K562 (cell line): ENCODE measurements around the gene SLC43A2. TPM values are rescaled to one million over a fixed set of nuclear protein-coding genes. Genes with fewer than 3 reads are reported as not detected.
"Not testable (repeated sequence)": the region's sequence is repeated elsewhere in the genome, so short reads cannot be mapped to it uniquely, and the experiment has no call there.

ENCODE experiments used
- ATAC-seq: fragments of 200-7000 bp; cut with Tn5 transposase; 3 replicates; pipeline ENCODE4 v1.9.1; 2020; ENCODE audit warnings: moderate library complexity
- BruUV-seq: library from RNA; stranded (reverse); fragments of 400-500 nt; replicated peaks from 2 replicates; lab custom pipeline; 2021; lab: Mats Ljungman, UMichigan
- CTCF ChIA-PET: fragments of 300-600 bp; formaldehyde crosslinking; extraction: SDS; loops from one replicate; lab custom pipeline; 2021; ENCODE audit warnings: low intra/inter-chr PET ratio; lab: Yijun Ruan, JAX
- POLR2A ChIA-PET: fragments of 300-600, 350-650 bp; sonication (Branson Sonifier 250); formaldehyde crosslinking; extraction: SDS; loops from one replicate; lab custom pipeline; 2021; ENCODE audit warnings: antibody characterized with exemption, inconsistent platforms; lab: Yijun Ruan, JAX
- DNase-seq, 4 experiments: peaks; one replicate each; pipeline versions ENCODE4 v3.0.0 to v3.0.0-alpha.2; 2011 to 2018; ENCODE audit warnings: low spot score in 3 of 4, mixed read lengths in 3 of 4; ENCODE audit errors: extremely low read depth in 1 of 4
- FAIRE-seq: peaks from 2 replicates; lab custom pipeline; 2011; peaks lifted over from hg19 to GRCh38; lab: Jason Lieb, UNC
- H2AFZ ChIP-seq: 2 replicates; pipeline ENCODE4 v1.6.0; 2011; ENCODE audit warnings: low read depth, low read length, control low read depth, inconsistent platforms
- H3K27ac ChIP-seq: fragments of 200-600 bp; 3 replicates; pipeline ENCODE4 v1.8.0; 2011; ENCODE audit warnings: low read depth, mild to moderate bottlenecking, control low read depth, inconsistent platforms, low read length, moderate library complexity, mixed read lengths; ENCODE audit errors: extremely low read depth
- H3K27me3 ChIP-seq, 2 experiments: fragments of 300-600 bp in 1 of 2; 2 replicates in 1 of 2; 3 replicates in 1 of 2; pipeline versions ENCODE4 v1.6.0 to v1.8.0; 2011; ENCODE audit warnings: inconsistent platforms in 2 of 2, low read length in 2 of 2, mild to moderate bottlenecking in 1 of 2, mixed read lengths in 1 of 2, moderate library complexity in 1 of 2; ENCODE audit not compliant: control insufficient read depth in 2 of 2, insufficient read depth in 2 of 2
- H3K36me3 ChIP-seq: fragments of 300-600 bp; 3 replicates; pipeline ENCODE4 v1.8.0; 2011; ENCODE audit warnings: mild to moderate bottlenecking, low read length, inconsistent platforms; ENCODE audit not compliant: control insufficient read depth, insufficient read depth
- H3K4me1 ChIP-seq, 2 experiments: fragments of 200-600 bp in 1 of 2; replicated peaks in 1 of 2; 2 replicates in 1 of 2; 3 replicates in 1 of 2; pipeline versions ENCODE4 v1.5.1 to v1.8.0; 2011; ENCODE audit warnings: inconsistent platforms in 2 of 2, low read length in 2 of 2, mild to moderate bottlenecking in 1 of 2, mixed read lengths in 1 of 2, moderate library complexity in 1 of 2; ENCODE audit not compliant: control insufficient read depth in 2 of 2, insufficient read depth in 2 of 2
- H3K4me2 ChIP-seq: 2 replicates; pipeline ENCODE4 v1.6.1; 2011; ENCODE audit warnings: low read length, control low read depth, inconsistent platforms, mixed read lengths; ENCODE audit not compliant: insufficient read depth
- H3K4me3 ChIP-seq: fragments of 200-600 bp; sonication (generic), shearing (Covaris generic); 2 replicates; pipeline ENCODE4 v1.5.1; 2016; ENCODE audit warnings: control low read depth, inconsistent platforms
- H3K79me2 ChIP-seq: fragments of 200-600 bp; 3 replicates; pipeline ENCODE4 v1.8.0; 2011; ENCODE audit warnings: low read length, inconsistent platforms; ENCODE audit not compliant: control insufficient read depth, insufficient read depth
- H3K9ac ChIP-seq, 2 experiments: 2 replicates each; pipeline versions ENCODE4 v1.6.0 to v1.6.1; 2011; ENCODE audit warnings: low read depth in 2 of 2, low read length in 2 of 2, control low read depth in 1 of 2, inconsistent platforms in 1 of 2, mild to moderate bottlenecking in 1 of 2, mixed read lengths in 1 of 2; ENCODE audit not compliant: insufficient read depth in 1 of 2
- H3K9me1 ChIP-seq: one replicate; pipeline ENCODE4 v1.6.0; 2011; ENCODE audit warnings: inconsistent platforms, mild to moderate bottlenecking, low read length, moderate library complexity; ENCODE audit not compliant: control insufficient read depth, insufficient read depth
- H3K9me3 ChIP-seq: replicated peaks from 2 replicates; pipeline ENCODE4 v1.5.1; 2011; ENCODE audit warnings: low read depth, low read length, inconsistent platforms; ENCODE audit not compliant: control insufficient read depth, insufficient read depth
- H4K20me1 ChIP-seq: replicated peaks from 2 replicates; pipeline ENCODE4 v1.6.1; 2011; ENCODE audit warnings: low read length, inconsistent platforms, mixed read lengths; ENCODE audit not compliant: control insufficient read depth, insufficient read depth
- ARID4B ChIP-seq: sonication (generic); formaldehyde crosslinking; IDR thresholded peaks from 2 replicates; pipeline ENCODE4 v1.8.0; 2022; ENCODE audit warnings: mild to moderate bottlenecking, missing genetic modification reagents
- ATF3 ChIP-seq, 2 experiments: fragments of 450-650 bp in 1 of 2; sonication (generic) in 1 of 2; formaldehyde crosslinking in 1 of 2; IDR thresholded peaks in 1 of 2; conservative IDR thresholded peaks in 1 of 2; 2 replicates each; pipeline versions ENCODE4 v1.6.1 to v1.8.1; 2016 to 2023; ENCODE audit warnings: mild to moderate bottlenecking in 2 of 2, moderate library complexity in 2 of 2, inconsistent platforms in 1 of 2, missing genetic modification reagents in 1 of 2
- BHLHE40 ChIP-seq: IDR thresholded peaks from 2 replicates; pipeline ENCODE4 v1.6.1; 2011; ENCODE audit warnings: low read length, improper control_type of control experiment
- DPF2 ChIP-seq: fragments of 450-650 bp; IDR thresholded peaks from 2 replicates; pipeline ENCODE4 v1.6.1; 2016
- ZBTB1 ChIP-seq: sonication (generic); formaldehyde crosslinking; IDR thresholded peaks from 2 replicates; pipeline ENCODE4 v1.8.1; 2023; ENCODE audit warnings: missing genetic modification reagents, low read depth, mild to moderate bottlenecking, borderline replicate concordance
- ZNF121 ChIP-seq: sonication (generic); formaldehyde crosslinking; conservative IDR thresholded peaks from 2 replicates; pipeline ENCODE4 v1.8.0; 2022; ENCODE audit warnings: missing genetic modification reagents
- ZNF668 ChIP-seq: fragments of 250-450 bp; sonication (Bioruptor Pico); IDR thresholded peaks from 2 replicates; pipeline ENCODE4 v1.8.0; 2022; ENCODE audit warnings: mild to moderate bottlenecking, inconsistent platforms
- WGBS: fragments of 100-300 bp; shearing (Covaris generic); methylation state at CpG from one replicate; pipeline ENCODE4 v1.1.6; 2016; ENCODE audit warnings: low coverage, mixed read lengths; ENCODE audit not compliant: insufficient coverage; ENCODE audit errors: missing lambda C conversion rate; 5-methylcytosine and 5-hydroxymethylcytosine counted together
- in situ Hi-C: fragments of 300-500 bp; cut with MboI; formaldehyde crosslinking; loops from 4 replicates; pipeline ENCODE4 v1.15.0; 2018; ENCODE audit warnings: inconsistent platforms, mixed read lengths
- intact Hi-C: fragments of 100-400 bp; cut with micrococcal nuclease; formaldehyde crosslinking; loops from 2 replicates; pipeline ENCODE4 v1.14.2; 2022
- polyA plus RNA-seq, 8 experiments: library from polyadenylated mRNA; depleted of rRNA in 4 of 8; stranded (reverse) in 5 of 8; unstranded in 3 of 8; fragments of >200 nt; fragmentation: Nextera tagmentation in 2 of 8; fragmentation: Illumina TruSeq in 1 of 8; extraction: Ambion mirVana in 2 of 8; extraction: Trizol in 1 of 8; gene quantifications; 2 replicates each; pipeline versions ENCODE4 v1.2.1 to v1.2.3, GENCODE V29; 2011 to 2014; ENCODE audit warnings: inconsistent platforms in 1 of 8, missing spikeins in 1 of 8
- total RNA-seq, 7 experiments: library from RNA; depleted of rRNA in 6 of 7; stranded (reverse); fragments of >200 nt in 6 of 7; fragmentation: Illumina TruSeq in 2 of 7; extraction: Trizol in 2 of 7; gene quantifications; 2 replicates each; pipeline versions ENCODE4 v1.2.1 to v1.2.3, GENCODE V29; 2011 to 2021; ENCODE audit warnings: low replicate concordance in 1 of 7
- TF ChIP-seq, protein P1 (sequence below): fragments of 250-450 bp; sonication (Bioruptor Pico); IDR thresholded peaks from 2 replicates; pipeline ENCODE4 v1.4.0; 2020

The SLC43A2 gene
- total and polyA plus RNA-seq, 9 of the 15 experiments (the other 6 are each of a cell fraction or from before 2014, with no cell fraction given), result 0.03 to 10.2 (median 3.6) TPM

DNA sequence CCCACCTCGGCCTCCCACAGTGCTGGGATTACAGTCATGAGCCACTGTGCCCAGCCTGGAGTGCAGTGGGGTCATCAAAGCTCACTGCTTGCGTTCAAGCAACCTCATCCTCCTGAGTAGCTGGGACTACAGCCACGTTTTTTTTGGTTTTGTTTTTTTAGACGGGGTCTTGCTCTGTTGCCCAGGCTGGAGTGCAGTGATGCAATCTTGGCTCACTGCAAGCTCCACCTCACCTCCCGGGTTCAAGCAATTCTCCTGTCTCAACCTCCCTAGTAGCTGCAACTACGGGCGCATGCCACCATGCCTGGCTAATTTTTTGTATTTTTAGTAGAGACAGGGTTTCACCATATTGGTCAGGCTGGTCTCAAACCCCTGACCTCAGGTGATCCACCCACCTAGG, 24.2 kb upstream of the SLC43A2 start:
- peaks cover 74% of the 10 kb centered on the region for H3K36me3 ChIP-seq
- CTCF ChIA-PET; H4K20me1 ChIP-seq; FAIRE-seq; ATAC-seq; BruUV-seq; in situ Hi-C loops; H3K4me2 ChIP-seq; H3K9me1 ChIP-seq; H3K27ac ChIP-seq; intact Hi-C loops; H3K4me3 ChIP-seq; H3K27me3 ChIP-seq; H3K9ac ChIP-seq; DNase-seq; H2AFZ ChIP-seq; H3K9me3 ChIP-seq; H3K79me2 ChIP-seq; TF ChIP-seq ATF3 (CRISPR knock-in tag; conservative IDR thresholded peaks at IDR 0.05): not testable (repeated sequence)
- H3K4me1 ChIP-seq, result peaks cover 21 to 34% of the 10 kb centered on the region in 2 experiments
- WGBS, result 90% methylated on average over 6 of the region's 7 CpGs
- TF ChIP-seq ZNF121 (CRISPR knock-in tag) (peak; percentile 65), ATF3 (IDR thresholded peaks at IDR 0.05) (0 out of 2 replicates have a peak, but pooled peaks have one; percentile 32)
- POLR2A ChIA-PET, result interaction anchor here (0.5 to 3.5 kb wide), 7 partner anchors 8 to 747 kb away, joined by 3 to 20 read pairs (median 5); no protein-coding TSS in a partner anchor

DNA sequence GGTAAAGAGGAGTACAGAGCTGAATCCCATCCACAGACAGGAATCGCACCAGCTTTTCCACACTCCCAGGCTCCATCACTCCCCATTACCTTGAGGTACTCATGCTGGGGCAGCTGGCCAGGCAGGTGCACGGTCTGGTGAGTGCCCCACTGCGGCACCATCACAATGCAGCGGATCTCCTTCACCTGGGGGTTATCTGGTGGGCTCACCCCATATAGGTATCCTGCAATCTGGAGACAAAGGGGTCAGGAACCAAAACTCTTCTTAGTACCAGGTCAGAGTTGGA, 22.9 kb upstream of the SLC43A2 start:
- Histone ChIP-seq H3K9me1 (no peaks in the 10 kb centered on the region), H2AFZ (no peak overlapping the region), H3K36me3 (peaks cover 74% of the 10 kb centered on the region), H4K20me1 (0 out of 2 replicates have a peak, but pooled peaks cover 2% of the 10 kb centered on the region), H3K27me3 (no peaks in the 10 kb centered on the region), H3K27ac (no peak overlapping the region; the same call in 2 of the 3 replicates), H3K4me3 (no peak overlapping the region), H3K4me2 (no peak overlapping the region), H3K79me2 (peaks cover 12% of the 10 kb centered on the region; the same call in 2 of the 3 replicates), H3K9me3 (no peaks in the 10 kb centered on the region), H3K4me1 (peaks cover 21 to 39% of the 10 kb centered on the region in 2 experiments), H3K9ac (no peak overlapping the region)
- ATAC-seq (no peak), FAIRE-seq (no peak), DNase-seq (no peak)
- intact Hi-C loops (loop anchor here (2.0 kb wide), 1 partner anchor 65 kb away; no protein-coding TSS in a partner anchor), in situ Hi-C loops (no loop called here)
- 88% methylated on average over 4 of the region's 4 CpGs for WGBS
- POLR2A ChIA-PET, result interaction anchor here (0.7 to 3.5 kb wide), 11 partner anchors 9 to 218 kb away, joined by 3 to 20 read pairs (median 5); partner anchors contain the start of gene INPP5K
- BruUV-seq, result no TSS peak
- CTCF ChIA-PET, result no interaction called here
- TF ChIP-seq, protein P1, sequence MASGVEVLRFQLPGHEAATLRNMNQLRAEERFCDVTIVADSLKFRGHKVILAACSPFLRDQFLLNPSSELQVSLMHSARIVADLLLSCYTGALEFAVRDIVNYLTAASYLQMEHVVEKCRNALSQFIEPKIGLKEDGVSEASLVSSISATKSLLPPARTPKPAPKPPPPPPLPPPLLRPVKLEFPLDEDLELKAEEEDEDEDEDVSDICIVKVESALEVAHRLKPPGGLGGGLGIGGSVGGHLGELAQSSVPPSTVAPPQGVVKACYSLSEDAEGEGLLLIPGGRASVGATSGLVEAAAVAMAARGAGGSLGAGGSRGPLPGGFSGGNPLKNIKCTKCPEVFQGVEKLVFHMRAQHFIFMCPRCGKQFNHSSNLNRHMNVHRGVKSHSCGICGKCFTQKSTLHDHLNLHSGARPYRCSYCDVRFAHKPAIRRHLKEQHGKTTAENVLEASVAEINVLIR, result no peak
- TF ChIP-seq DPF2 (no peak), ARID4B (no peak), ZNF668 (no peak), ZBTB1 (no peak), BHLHE40 (no peak)
